ENCODE results near the gene CKAP2L. TPM values are rescaled to one million over a fixed set of nuclear protein-coding genes. Genes with fewer than 3 reads are reported as not detected.

Gene CKAP2L
- total RNA-seq, 1 donor from 2014 or later, result 11.5 TPM

DNA sequence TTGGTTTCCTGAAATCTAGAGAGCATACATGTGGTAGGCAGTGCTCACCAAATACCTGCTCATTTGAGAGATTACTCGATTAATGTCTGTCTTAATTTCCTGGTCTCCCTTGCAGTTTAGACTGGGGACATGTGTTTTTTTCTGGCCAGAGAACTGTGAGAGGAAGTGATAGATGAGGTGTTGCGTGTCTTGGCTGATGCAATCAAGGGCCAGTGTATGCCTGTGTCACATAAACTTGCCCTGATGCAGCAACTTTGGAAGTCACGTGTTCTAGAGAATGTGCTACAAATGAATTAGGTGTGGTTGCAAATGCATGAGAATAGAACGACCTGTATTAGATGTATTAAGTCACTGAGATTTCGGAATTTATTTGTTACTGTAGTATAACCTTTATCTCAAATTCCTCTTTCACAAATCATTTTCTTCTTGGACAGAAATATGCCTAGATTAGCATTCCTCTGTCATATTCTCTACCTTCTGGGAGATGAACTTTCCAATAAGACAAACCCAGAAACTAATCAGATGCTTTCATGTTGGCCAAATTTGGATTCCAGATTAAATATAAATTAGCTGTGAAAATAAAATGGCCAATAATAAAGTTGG lies 29.8 kb upstream of the CKAP2L start:
- Mint-ChIP-seq H3K36me3 (ENCODE audit: insufficient read depth) (no peaks in the 10 kb centered on the region), H3K27ac (no peak overlapping the region), H3K4me3 (ENCODE audit: low read depth) (no peak overlapping the region), H3K4me1 (ENCODE audit: low read depth) (peaks cover 12% of the 10 kb centered on the region), H3K9me3 (ENCODE audit: low read depth) (peaks cover 4% of the 10 kb centered on the region), H3K27me3 (peaks cover 20% of the 10 kb centered on the region)
- TF ChIP-seq, protein P1, sequence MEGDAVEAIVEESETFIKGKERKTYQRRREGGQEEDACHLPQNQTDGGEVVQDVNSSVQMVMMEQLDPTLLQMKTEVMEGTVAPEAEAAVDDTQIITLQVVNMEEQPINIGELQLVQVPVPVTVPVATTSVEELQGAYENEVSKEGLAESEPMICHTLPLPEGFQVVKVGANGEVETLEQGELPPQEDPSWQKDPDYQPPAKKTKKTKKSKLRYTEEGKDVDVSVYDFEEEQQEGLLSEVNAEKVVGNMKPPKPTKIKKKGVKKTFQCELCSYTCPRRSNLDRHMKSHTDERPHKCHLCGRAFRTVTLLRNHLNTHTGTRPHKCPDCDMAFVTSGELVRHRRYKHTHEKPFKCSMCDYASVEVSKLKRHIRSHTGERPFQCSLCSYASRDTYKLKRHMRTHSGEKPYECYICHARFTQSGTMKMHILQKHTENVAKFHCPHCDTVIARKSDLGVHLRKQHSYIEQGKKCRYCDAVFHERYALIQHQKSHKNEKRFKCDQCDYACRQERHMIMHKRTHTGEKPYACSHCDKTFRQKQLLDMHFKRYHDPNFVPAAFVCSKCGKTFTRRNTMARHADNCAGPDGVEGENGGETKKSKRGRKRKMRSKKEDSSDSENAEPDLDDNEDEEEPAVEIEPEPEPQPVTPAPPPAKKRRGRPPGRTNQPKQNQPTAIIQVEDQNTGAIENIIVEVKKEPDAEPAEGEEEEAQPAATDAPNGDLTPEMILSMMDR (IDR thresholded peaks at IDR 0.05; ENCODE audit: unreplicated experiment), result no peak
- DNase-seq (ENCODE audit: low spot score, unreplicated experiment), result no peak

DNA sequence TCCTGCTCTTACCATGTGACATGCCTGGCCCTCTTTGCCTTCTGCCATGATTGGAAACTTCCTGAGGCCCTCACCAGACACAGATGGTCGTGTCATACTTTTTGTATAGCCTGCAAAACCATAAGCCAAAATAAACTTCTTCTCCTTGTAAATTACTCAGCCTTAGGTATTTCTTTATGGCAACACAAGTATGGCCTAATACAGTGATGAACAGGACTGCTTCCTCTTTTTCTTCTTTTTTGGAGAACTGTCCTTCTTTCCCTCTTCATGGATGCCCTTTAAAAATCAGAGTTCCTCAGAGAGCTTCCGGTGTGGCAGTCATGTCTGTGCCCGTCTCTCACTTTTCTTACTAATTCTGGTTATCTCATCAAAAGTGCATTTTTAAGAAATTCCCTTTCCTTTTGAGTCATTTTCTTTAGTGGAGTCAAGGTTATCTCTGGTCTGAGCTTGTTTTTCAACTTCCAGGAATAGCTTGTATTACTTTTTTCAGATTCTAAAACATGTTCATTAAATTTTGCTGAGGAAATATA lies 29.1 kb upstream of the CKAP2L start:
- Mint-ChIP-seq H3K4me3 (ENCODE audit: low read depth) (no peak overlapping the region), H3K27ac (no peak overlapping the region), H3K36me3 (ENCODE audit: insufficient read depth) (no peaks in the 10 kb centered on the region)

DNA sequence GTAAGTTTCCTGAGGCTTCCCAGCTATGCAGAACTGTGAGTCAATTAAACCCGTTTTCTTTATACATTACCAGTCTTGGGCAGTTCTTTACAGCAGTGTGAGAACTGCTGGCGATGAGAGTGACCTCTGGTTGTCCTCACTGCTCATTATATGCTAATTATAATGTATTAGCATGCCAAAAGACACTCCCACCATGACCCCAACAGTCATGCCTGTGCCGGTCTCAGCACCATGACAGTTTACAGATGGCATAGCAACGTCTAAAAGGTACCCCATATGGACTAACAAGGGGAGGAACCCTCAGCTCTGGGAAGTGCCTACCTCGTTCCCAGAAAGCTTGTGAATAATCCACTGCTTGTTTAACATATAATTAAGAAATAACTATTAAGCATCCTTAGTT lies 28.0 kb upstream of the CKAP2L start:
- no peaks in the 10 kb centered on the region for H3K36me3 Mint-ChIP-seq (ENCODE audit: insufficient read depth)
- peaks cover 2% of the 10 kb centered on the region for H3K9me3 Mint-ChIP-seq (ENCODE audit: low read depth)
- TF ChIP-seq, protein P1 (IDR thresholded peaks at IDR 0.05; ENCODE audit: unreplicated experiment), result no peak
- H3K4me3 Mint-ChIP-seq (ENCODE audit: low read depth), result no peak overlapping the region
- peaks cover 13% of the 10 kb centered on the region for H3K27me3 Mint-ChIP-seq
- no peak for DNase-seq (ENCODE audit: low spot score, unreplicated experiment)
- peak overlapping the region; percentile 8 for H3K27ac Mint-ChIP-seq
- H3K4me1 Mint-ChIP-seq (ENCODE audit: low read depth), result peaks cover 14% of the 10 kb centered on the region

More for the DNA sequence above, 29.1 kb upstream of the CKAP2L start:
- peaks cover 18% of the 10 kb centered on the region for H3K27me3 Mint-ChIP-seq
- H3K9me3 Mint-ChIP-seq (ENCODE audit: low read depth), result peaks cover 4% of the 10 kb centered on the region
- DNase-seq (ENCODE audit: low spot score, unreplicated experiment), result no peak
- TF ChIP-seq, protein P1 (IDR thresholded peaks at IDR 0.05; ENCODE audit: unreplicated experiment), result no peak
- H3K4me1 Mint-ChIP-seq (ENCODE audit: low read depth), result peaks cover 14% of the 10 kb centered on the region

DNA sequence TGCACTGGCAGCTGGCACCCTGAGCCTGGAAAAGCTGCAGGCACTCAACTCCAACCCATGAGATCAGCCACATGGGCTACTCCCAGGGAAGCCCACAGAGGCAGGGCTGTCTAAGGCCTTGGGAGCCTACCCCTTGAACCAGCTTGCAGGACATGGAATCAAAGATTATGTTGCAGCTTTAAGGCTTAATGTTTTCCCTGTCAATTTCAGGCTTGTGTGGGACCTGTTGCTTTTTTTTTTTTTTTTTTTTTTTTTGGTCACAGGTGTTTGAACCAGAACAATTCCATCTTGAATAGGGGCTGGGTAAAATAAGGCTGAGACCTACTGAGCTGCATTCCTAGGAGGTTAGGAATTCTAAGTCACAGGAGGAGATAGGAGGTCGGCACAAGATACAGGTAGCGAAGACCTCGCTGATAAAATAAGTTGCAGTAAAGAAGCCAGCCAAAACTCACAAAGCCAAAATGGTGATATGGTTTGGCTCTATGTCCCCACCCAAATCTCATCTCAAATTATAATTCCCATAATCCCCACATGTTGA lies 27.4 kb upstream of the CKAP2L start:
- Mint-ChIP-seq H3K4me1 (ENCODE audit: low read depth) (peaks cover 14% of the 10 kb centered on the region), H3K4me3 (ENCODE audit: low read depth) (no peak overlapping the region), H3K36me3 (ENCODE audit: insufficient read depth) (no peaks in the 10 kb centered on the region), H3K27me3 (peaks cover 10% of the 10 kb centered on the region), H3K9me3 (ENCODE audit: low read depth) (no peaks in the 10 kb centered on the region), H3K27ac (no peak overlapping the region)
- no peak for DNase-seq (ENCODE audit: low spot score, unreplicated experiment)
- TF ChIP-seq, protein P1 (IDR thresholded peaks at IDR 0.05; ENCODE audit: unreplicated experiment), result no peak

DNA sequence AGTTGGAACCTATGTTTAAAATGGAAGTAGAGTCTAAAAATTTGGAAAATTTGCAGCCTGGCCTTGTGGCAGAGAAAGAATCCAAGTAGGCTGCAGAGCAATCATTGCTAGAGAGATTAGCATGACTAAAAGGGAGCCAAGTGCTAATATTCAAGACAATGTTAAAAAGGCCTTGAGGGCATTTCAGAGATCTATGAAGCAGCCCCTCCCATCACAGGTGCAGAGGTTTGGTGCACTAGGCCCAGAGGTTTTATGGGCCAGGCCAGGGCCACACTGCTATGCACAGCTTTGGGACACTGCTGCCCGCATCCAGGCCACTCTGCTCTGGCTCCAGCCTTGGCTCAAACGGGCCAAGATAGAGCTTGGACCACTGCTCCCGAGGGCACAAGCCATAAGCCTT lies 26.6 kb upstream of the CKAP2L start:
- Mint-ChIP-seq H3K27ac (no peak overlapping the region), H3K9me3 (ENCODE audit: low read depth) (no peaks in the 10 kb centered on the region), H3K36me3 (ENCODE audit: insufficient read depth) (no peaks in the 10 kb centered on the region), H3K4me3 (ENCODE audit: low read depth) (no peak overlapping the region), H3K27me3 (peaks cover 10% of the 10 kb centered on the region), H3K4me1 (ENCODE audit: low read depth) (peaks cover 14% of the 10 kb centered on the region)
- no peak for DNase-seq (ENCODE audit: low spot score, unreplicated experiment)
- TF ChIP-seq, protein P1 (IDR thresholded peaks at IDR 0.05; ENCODE audit: unreplicated experiment), result no peak

All from progenitor cell of endocrine pancreas (in vitro differentiated cells).